ENCODE results near the gene ARHGAP6.
"Not testable (repeated sequence)": the region's sequence is repeated elsewhere in the genome, so short reads cannot be mapped to it uniquely, and the experiment has no call there.

The ARHGAP6 gene

GRCh38 chrX:11519234-11519633 is 146.5 kb downstream of the ARHGAP6 start:
- DNase-seq, result not testable (repeated sequence)

GRCh38 chrX:11509786-11510185 is 155.9 kb downstream of the ARHGAP6 start:
- DNase-seq, result no peak

GRCh38 chrX:11504234-11504633 is 161.5 kb downstream of the ARHGAP6 start:
- no peak for DNase-seq

- DNase-seq, result no peak
These were observed 166.4 kb downstream of the ARHGAP6 start for GRCh38 chrX:11499076-11500044.

GRCh38 chrX:11491375-11491774 is 174.3 kb downstream of the ARHGAP6 start:
- DNase-seq, result not testable (repeated sequence)

GRCh38 chrX:11484290-11484689 is 181.4 kb downstream of the ARHGAP6 start:
- no peak for DNase-seq

- DNase-seq, result no peak
These were observed 184.7 kb downstream of the ARHGAP6 start for GRCh38 chrX:11481035-11481434.

GRCh38 chrX:11480626-11481025 is 185.1 kb downstream of the ARHGAP6 start:
- DNase-seq, result no peak

- no peak for DNase-seq
These were observed 186.8 kb downstream of the ARHGAP6 start for GRCh38 chrX:11478911-11479310.

GRCh38 chrX:11478026-11478425 is 187.7 kb downstream of the ARHGAP6 start:
- DNase-seq, result no peak

- no peak for DNase-seq
These were observed 191.1 kb downstream of the ARHGAP6 start for GRCh38 chrX:11474576-11474975.

- no peak for DNase-seq
These were observed 191.7 kb downstream of the ARHGAP6 start for GRCh38 chrX:11474021-11474420.

- no peak for DNase-seq
These were observed 192.8 kb downstream of the ARHGAP6 start for GRCh38 chrX:11472879-11473278.

GRCh38 chrX:11472381-11472780 is 193.3 kb downstream of the ARHGAP6 start:
- no peak for DNase-seq

GRCh38 chrX:11470250-11470974 is 195.3 kb downstream of the ARHGAP6 start:
- no peak for DNase-seq

GRCh38 chrX:11465648-11466411 is 199.9 kb downstream of the ARHGAP6 start:
- no peak for DNase-seq

GRCh38 chrX:11464836-11465463 is 200.8 kb downstream of the ARHGAP6 start:
- DNase-seq, result no peak

GRCh38 chrX:11464380-11464779 is 201.3 kb downstream of the ARHGAP6 start:
- DNase-seq, result no peak

- DNase-seq, result no peak
These were observed 203.1 kb downstream of the ARHGAP6 start for GRCh38 chrX:11462648-11463047.

GRCh38 chrX:11462136-11462535 is 203.6 kb downstream of the ARHGAP6 start:
- no peak for DNase-seq

- DNase-seq, result no peak
These were observed 204.3 kb downstream of the ARHGAP6 start for GRCh38 chrX:11461201-11462001.

GRCh38 chrX:11460347-11460746 is 205.4 kb downstream of the ARHGAP6 start:
- DNase-seq, result no peak
